Central memory CD4-positive, alpha-beta T cell (primary cell): ENCODE data around the gene KRTAP10-5.
"Not testable (repeated sequence)": the region's sequence is repeated elsewhere in the genome, so short reads cannot be mapped to it uniquely, and the experiment has no call there.

Source experiments
- DNase-seq: peaks from one replicate; pipeline ENCODE4 v3.0.0; 2022

The KRTAP10-5 gene

GRCh38 chr21:44571296-44571695, 9.1 kb downstream of the KRTAP10-5 start:
- DNase-seq: no peak

GRCh38 chr21:44569861-44570517, 10.4 kb downstream of the KRTAP10-5 start:
- DNase-seq: no peak

- no peak for DNase-seq
Measured at GRCh38 chr21:44568667-44569556, 11.5 kb downstream of the KRTAP10-5 start.

- no peak for DNase-seq
Measured at GRCh38 chr21:44568261-44568660, 12.1 kb downstream of the KRTAP10-5 start.

- DNase-seq: no peak
Measured at GRCh38 chr21:44567481-44568171, 12.8 kb downstream of the KRTAP10-5 start.

GRCh38 chr21:44566403-44566802, 14.0 kb downstream of the KRTAP10-5 start:
- DNase-seq: no peak

- DNase-seq: no peak
Measured at GRCh38 chr21:44564886-44565598, 15.4 kb downstream of the KRTAP10-5 start.

- DNase-seq: no peak
Measured at GRCh38 chr21:44564099-44564498, 16.3 kb downstream of the KRTAP10-5 start.

- no peak for DNase-seq
Measured at GRCh38 chr21:44558695-44559094, 21.7 kb downstream of the KRTAP10-5 start, which contains the start of gene KRTAP10-3. KRTAP10-3 (minus strand) TSS chr21:44558795; CDS start chr21:44558715, 80 bp downstream.

GRCh38 chr21:44558329-44558675, 22.1 kb downstream of the KRTAP10-5 start:
- not testable (repeated sequence) for DNase-seq

GRCh38 chr21:44557491-44558328, 22.7 kb downstream of the KRTAP10-5 start:
- no peak for DNase-seq

GRCh38 chr21:44556879-44557278, 23.5 kb downstream of the KRTAP10-5 start:
- no peak for DNase-seq

- DNase-seq: no peak
Measured at GRCh38 chr21:44555200-44555875, 25.1 kb downstream of the KRTAP10-5 start.

GRCh38 chr21:44552681-44553080, 27.7 kb downstream of the KRTAP10-5 start:
- no peak for DNase-seq

GRCh38 chr21:44552136-44552535, 28.3 kb downstream of the KRTAP10-5 start:
- DNase-seq: no peak

- no peak for DNase-seq
Measured at GRCh38 chr21:44551340-44551961, 29.0 kb downstream of the KRTAP10-5 start, which contains the start of gene KRTAP10-2. KRTAP10-2 (minus strand) TSS chr21:44551505; CDS start chr21:44551458, 47 bp downstream.

GRCh38 chr21:44550807-44551206, 29.6 kb downstream of the KRTAP10-5 start:
- no peak for DNase-seq

- not testable (repeated sequence) for DNase-seq
Measured at GRCh38 chr21:44550285-44550684, 30.1 kb downstream of the KRTAP10-5 start.

- DNase-seq: no peak
Measured at GRCh38 chr21:44549525-44550211, 30.7 kb downstream of the KRTAP10-5 start.

GRCh38 chr21:44548922-44549321, 31.5 kb downstream of the KRTAP10-5 start:
- no peak for DNase-seq
